PC-9 (cell line): ENCODE measurements around the gene CRIP1. TPM values are rescaled to one million over a fixed set of nuclear protein-coding genes. Genes with fewer than 3 reads are reported as not detected.

Experiments used
- BruUV-seq: library from RNA; stranded (reverse); fragments of 400-500 nt; replicated peaks from 2 replicates; lab custom pipeline; 2021; lab: Mats Ljungman, UMichigan
- CTCF ChIA-PET: fragments of 300-600 bp; sonication (Branson Sonifier 250); formaldehyde crosslinking; loops from one replicate; lab custom pipeline; 2022; ENCODE audit warnings: antibody characterized with exemption; lab: Charles Lee
- POLR2A ChIA-PET: fragments of 300-600 bp; sonication (Branson Sonifier 250); formaldehyde crosslinking; loops from one replicate; lab custom pipeline; 2022; ENCODE audit warnings: antibody characterized with exemption; ENCODE audit not compliant: unreplicated experiment; lab: Charles Lee
- DNase-seq, 2 experiments: peaks; one replicate each; pipeline versions ENCODE4 v3.0.0 to v3.0.0-alpha.2; 2015 to 2022; ENCODE audit warnings: mixed read lengths in 1 of 2
- H2AFZ ChIP-seq: fragments of 200-600 bp; sonication (generic); 2 replicates; pipeline ENCODE4 v1.8.1; 2017; ENCODE audit warnings: antibody characterized with exemption
- H3F3A ChIP-seq: fragments of 200-600 bp; sonication (generic); 2 replicates; pipeline ENCODE4 v1.8.1; 2017; ENCODE audit warnings: antibody characterized with exemption, mild to moderate bottlenecking, low read depth; ENCODE audit not compliant: insufficient read depth
- H3K27ac ChIP-seq: fragments of 200-600 bp; sonication (generic); 2 replicates; pipeline ENCODE4 v1.6.1; 2016; ENCODE audit warnings: mixed run types
- H3K27me3 ChIP-seq: fragments of 200-600 bp; sonication (generic); 2 replicates; pipeline ENCODE4 v1.6.1; 2016; ENCODE audit warnings: low read depth, mixed run types; ENCODE audit not compliant: insufficient read depth
- H3K36me3 ChIP-seq: fragments of 200-600 bp; sonication (generic); 2 replicates; pipeline ENCODE4 v1.6.1; 2016; ENCODE audit warnings: low read depth, mixed run types
- H3K4me1 ChIP-seq: fragments of 200-600 bp; sonication (generic); replicated peaks from 2 replicates; pipeline ENCODE4 v1.6.1; 2016; ENCODE audit warnings: mixed run types; ENCODE audit not compliant: insufficient read depth
- H3K4me2 ChIP-seq: fragments of 200-600 bp; sonication (generic); 2 replicates; pipeline ENCODE4 v1.6.1; 2017; ENCODE audit warnings: mixed run types
- H3K4me3 ChIP-seq: fragments of 200-600 bp; sonication (generic); 2 replicates; pipeline ENCODE4 v1.6.1; 2016; ENCODE audit warnings: mixed run types
- H3K79me2 ChIP-seq: fragments of 200-600 bp; sonication (generic); 2 replicates; pipeline ENCODE4 v1.6.1; 2017; ENCODE audit warnings: low read depth, mixed run types
- H3K9me2 ChIP-seq: fragments of 200-600 bp; sonication (generic); 2 replicates; pipeline ENCODE4 v1.8.1; 2017; ENCODE audit warnings: mild to moderate bottlenecking; ENCODE audit not compliant: insufficient read depth
- H3K9me3 ChIP-seq: fragments of 200-600 bp; sonication (generic); 2 replicates; pipeline ENCODE4 v1.8.1; 2016; ENCODE audit warnings: low read depth; ENCODE audit not compliant: insufficient read depth
- H4K20me1 ChIP-seq: fragments of 200-600 bp; sonication (generic); 2 replicates; pipeline ENCODE4 v1.8.1; 2017; ENCODE audit not compliant: insufficient read depth
- EZH2 ChIP-seq: fragments of 200-600 bp; sonication (generic); IDR thresholded peaks from 2 replicates; pipeline ENCODE4 v1.8.0; 2017; ENCODE audit warnings: antibody characterized with exemption, low read depth
- intact Hi-C: fragments of 100-400 bp; cut with micrococcal nuclease; formaldehyde crosslinking; loops from one replicate; pipeline ENCODE4 v1.10.0; 2022; ENCODE audit not compliant: unreplicated experiment
- total RNA-seq: library from RNA; stranded (reverse); gene quantifications from 2 replicates; pipeline ENCODE4 v1.2.3, GENCODE V29; 2021
- TF ChIP-seq, protein P1 (sequence below): fragments of 200-600 bp; sonication (generic); conservative IDR thresholded peaks from 2 replicates; pipeline ENCODE4 v1.6.1; 2017; ENCODE audit warnings: mixed run types, antibody characterized with exemption, mild to moderate bottlenecking, moderate library complexity

The CRIP1 gene
- total RNA-seq, 1 experiment from 2014 or later = 296 TPM

GRCh38 chr14:105519946-105520698 lies 33.4 kb downstream of the CRIP1 start:
- H3K9me2 ChIP-seq = no peaks in the 10 kb centered on the region
- H3K4me2 ChIP-seq = no peak overlapping the region
- intact Hi-C loops = no loop called here
- BruUV-seq = no TSS peak
- DNase-seq = no peak
- ChIA-PET CTCF (no interaction called here), POLR2A (no interaction called here)
- H3K27ac ChIP-seq = no peak overlapping the region
- no peaks in the 10 kb centered on the region for H4K20me1 ChIP-seq
- no peak overlapping the region for H3K4me3 ChIP-seq
- H2AFZ ChIP-seq = no peak overlapping the region
- no peaks in the 10 kb centered on the region for H3K36me3 ChIP-seq
- H3K4me1 ChIP-seq = no peaks in the 10 kb centered on the region
- H3K79me2 ChIP-seq = no peaks in the 10 kb centered on the region
- TF ChIP-seq, protein P1, sequence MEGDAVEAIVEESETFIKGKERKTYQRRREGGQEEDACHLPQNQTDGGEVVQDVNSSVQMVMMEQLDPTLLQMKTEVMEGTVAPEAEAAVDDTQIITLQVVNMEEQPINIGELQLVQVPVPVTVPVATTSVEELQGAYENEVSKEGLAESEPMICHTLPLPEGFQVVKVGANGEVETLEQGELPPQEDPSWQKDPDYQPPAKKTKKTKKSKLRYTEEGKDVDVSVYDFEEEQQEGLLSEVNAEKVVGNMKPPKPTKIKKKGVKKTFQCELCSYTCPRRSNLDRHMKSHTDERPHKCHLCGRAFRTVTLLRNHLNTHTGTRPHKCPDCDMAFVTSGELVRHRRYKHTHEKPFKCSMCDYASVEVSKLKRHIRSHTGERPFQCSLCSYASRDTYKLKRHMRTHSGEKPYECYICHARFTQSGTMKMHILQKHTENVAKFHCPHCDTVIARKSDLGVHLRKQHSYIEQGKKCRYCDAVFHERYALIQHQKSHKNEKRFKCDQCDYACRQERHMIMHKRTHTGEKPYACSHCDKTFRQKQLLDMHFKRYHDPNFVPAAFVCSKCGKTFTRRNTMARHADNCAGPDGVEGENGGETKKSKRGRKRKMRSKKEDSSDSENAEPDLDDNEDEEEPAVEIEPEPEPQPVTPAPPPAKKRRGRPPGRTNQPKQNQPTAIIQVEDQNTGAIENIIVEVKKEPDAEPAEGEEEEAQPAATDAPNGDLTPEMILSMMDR = no peak
- no peak for TF ChIP-seq EZH2
- peaks cover 6% of the 10 kb centered on the region; the same call in 1 of the 2 replicates for H3F3A ChIP-seq
- peaks cover 44% of the 10 kb centered on the region for H3K27me3 ChIP-seq
- H3K9me3 ChIP-seq = 0 out of 2 replicates have a peak, but pooled peaks cover 4% of the 10 kb centered on the region

GRCh38 chr14:105525326-105525725 lies 38.6 kb downstream of the CRIP1 start:
- peaks cover 18% of the 10 kb centered on the region for H3K27me3 ChIP-seq
- H3K9me3 ChIP-seq = no peaks in the 10 kb centered on the region
- H3F3A ChIP-seq = peaks cover 9% of the 10 kb centered on the region; the same call in 1 of the 2 replicates
- DNase-seq = no peak
- no TSS peak for BruUV-seq
- POLR2A ChIA-PET = no interaction called here
- H3K4me1 ChIP-seq = no peaks in the 10 kb centered on the region
- no peaks in the 10 kb centered on the region for H3K79me2 ChIP-seq
- no peak overlapping the region for H3K4me2 ChIP-seq
- TF ChIP-seq, protein P1 = no peak
- TF ChIP-seq EZH2 = no peak
- H3K27ac ChIP-seq = no peak overlapping the region
- CTCF ChIA-PET = no interaction called here
- H4K20me1 ChIP-seq = no peaks in the 10 kb centered on the region
- intact Hi-C loops = no loop called here
- no peaks in the 10 kb centered on the region for H3K9me2 ChIP-seq
- H3K36me3 ChIP-seq = no peaks in the 10 kb centered on the region
- H3K4me3 ChIP-seq = no peak overlapping the region
- H2AFZ ChIP-seq = no peak overlapping the region

GRCh38 chr14:105525861-105526775 lies 39.4 kb downstream of the CRIP1 start, which contains the start of gene TMEM121:
TSS of gene TMEM121 (plus strand) at chr14:105526583. CDS start at chr14:105528835, 2,252 bp downstream.
- Histone ChIP-seq H3K27ac (no peak within 1 kb of the TSS), H3F3A (peaks cover 9% of the 10 kb centered on the region; the same call in 1 of the 2 replicates), H3K27me3 (peaks cover 16% of the 10 kb centered on the region), H3K9me2 (no peaks in the 10 kb centered on the region), H3K36me3 (no peaks in the 10 kb centered on the region), H2AFZ (no peak within 1 kb of the TSS), H3K9me3 (no peaks in the 10 kb centered on the region), H3K4me1 (no peaks in the 10 kb centered on the region), H3K4me2 (peak within 1 kb of the TSS; percentile 67), H3K79me2 (no peaks in the 10 kb centered on the region), H3K4me3 (peak within 1 kb of the TSS; percentile 43; the same call in 1 of the 2 replicates), H4K20me1 (no peaks in the 10 kb centered on the region)
- POLR2A ChIA-PET = no interaction called here
- no TSS peak for BruUV-seq
- CTCF ChIA-PET = interaction anchor here (1.0 kb wide), 1 partner anchor 155 kb away, joined by 3 read pairs; no protein-coding TSS in a partner anchor
- TF ChIP-seq, protein P1 = no peak
- TF ChIP-seq EZH2 = no peak
- intact Hi-C loops = no loop called here
- DNase-seq = peak in 1 of 2 experiments; percentile 21
